Body of pancreas (tissue), 4 donors: Measurements from ENCODE around the gene COX8A.

Experiments used
- POLR2A ChIP-seq, 3 donors: fragments of 450-650 bp; IDR thresholded peaks; one replicate each; pipeline ENCODE4 v1.6.1; 2016; ENCODE audit warnings: antibody characterized with exemption in 3 of 3, mild to moderate bottlenecking in 2 of 3
- TF ChIP-seq, protein P1 (sequence below), 7 experiments: fragments of 450-650 bp in 4 of 7; fragments of 200-600 bp in 3 of 7; sonication (generic) in 3 of 7; IDR thresholded peaks; one replicate each; pipeline ENCODE4 v1.5.1; 2016 to 2019; ENCODE audit warnings: antibody characterized with exemption in 7 of 7

DNA sequence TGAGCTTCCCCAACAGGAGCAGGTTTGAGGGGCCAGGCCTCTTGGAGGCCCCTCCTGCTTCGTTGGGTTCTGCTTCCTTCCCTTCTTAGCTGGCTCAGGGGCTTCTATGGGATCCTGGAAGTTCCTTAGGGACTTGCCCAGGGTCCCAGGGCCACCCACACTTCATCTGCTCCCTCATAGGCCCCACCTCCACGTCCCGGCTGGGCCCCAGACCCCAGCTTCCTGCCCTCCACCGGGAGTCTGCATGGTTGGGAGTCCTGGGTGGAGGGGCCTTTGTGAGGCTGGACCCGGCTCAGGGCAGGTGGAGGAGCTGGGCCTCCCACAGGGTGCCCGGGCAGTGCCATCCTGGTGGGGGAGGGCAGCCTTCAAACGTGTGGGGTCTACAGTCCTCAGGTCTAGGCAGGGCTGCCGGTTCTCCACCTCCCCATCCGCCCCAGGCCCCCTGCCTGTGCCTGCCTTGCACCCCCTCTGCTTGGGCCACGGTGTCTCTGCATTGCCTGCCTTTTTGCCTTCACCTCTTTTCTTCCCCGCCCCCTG, 23.4 kb downstream of the COX8A start:
- TF ChIP-seq POLR2A (IDR thresholded peaks at IDR 0.05), result no peak
- TF ChIP-seq, protein P1, sequence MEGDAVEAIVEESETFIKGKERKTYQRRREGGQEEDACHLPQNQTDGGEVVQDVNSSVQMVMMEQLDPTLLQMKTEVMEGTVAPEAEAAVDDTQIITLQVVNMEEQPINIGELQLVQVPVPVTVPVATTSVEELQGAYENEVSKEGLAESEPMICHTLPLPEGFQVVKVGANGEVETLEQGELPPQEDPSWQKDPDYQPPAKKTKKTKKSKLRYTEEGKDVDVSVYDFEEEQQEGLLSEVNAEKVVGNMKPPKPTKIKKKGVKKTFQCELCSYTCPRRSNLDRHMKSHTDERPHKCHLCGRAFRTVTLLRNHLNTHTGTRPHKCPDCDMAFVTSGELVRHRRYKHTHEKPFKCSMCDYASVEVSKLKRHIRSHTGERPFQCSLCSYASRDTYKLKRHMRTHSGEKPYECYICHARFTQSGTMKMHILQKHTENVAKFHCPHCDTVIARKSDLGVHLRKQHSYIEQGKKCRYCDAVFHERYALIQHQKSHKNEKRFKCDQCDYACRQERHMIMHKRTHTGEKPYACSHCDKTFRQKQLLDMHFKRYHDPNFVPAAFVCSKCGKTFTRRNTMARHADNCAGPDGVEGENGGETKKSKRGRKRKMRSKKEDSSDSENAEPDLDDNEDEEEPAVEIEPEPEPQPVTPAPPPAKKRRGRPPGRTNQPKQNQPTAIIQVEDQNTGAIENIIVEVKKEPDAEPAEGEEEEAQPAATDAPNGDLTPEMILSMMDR (IDR thresholded peaks at IDR 0.05), result no peak
